Kidney capillary endothelial cell (primary cell): ENCODE measurements around the gene PNKD.

ENCODE experiments used
- DNase-seq: peaks from one replicate; pipeline ENCODE4 v3.0.0-alpha.2; 2018; ENCODE audit warnings: low spot score

Gene PNKD

DNA sequence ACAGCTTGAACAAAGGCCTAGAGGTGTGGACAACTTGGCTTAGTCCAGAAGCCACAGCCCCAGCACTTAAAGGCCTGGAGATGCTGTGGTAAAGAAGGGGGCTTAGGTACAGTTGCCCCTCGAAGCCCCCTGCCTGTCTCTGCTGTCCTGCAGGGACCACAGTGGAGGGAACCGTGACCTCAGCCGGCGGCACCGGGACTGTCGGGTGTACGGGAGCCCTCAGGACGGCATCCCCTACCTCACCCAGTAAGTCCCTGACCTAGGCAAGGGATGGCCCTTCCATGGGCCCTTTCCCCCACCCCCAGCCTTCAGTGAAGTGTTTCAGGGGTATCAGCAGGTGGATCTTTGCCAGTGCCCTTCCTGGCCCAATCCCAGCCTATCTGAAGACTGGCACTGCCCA is 71.1 kb downstream of the PNKD start:
- no peak for DNase-seq

DNA sequence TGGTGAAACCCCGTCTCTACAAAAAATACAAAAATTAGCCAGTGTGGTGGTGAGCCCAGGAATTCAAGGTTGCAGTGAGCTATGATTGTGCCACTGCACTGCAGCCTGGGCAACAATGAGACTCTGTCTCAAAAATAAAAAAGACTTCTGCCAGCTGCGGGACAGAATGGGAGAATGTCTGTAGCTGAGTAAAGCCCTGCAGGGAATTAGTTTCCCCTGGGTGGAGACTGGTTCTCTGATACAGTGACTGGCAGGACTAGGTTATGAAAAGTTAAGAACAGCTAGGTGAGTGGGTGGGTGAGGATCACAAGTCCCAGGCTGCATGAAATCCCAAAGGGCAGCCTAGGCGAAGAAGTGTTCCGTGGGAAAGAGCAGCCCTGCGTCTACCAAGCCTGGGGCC is 72.5 kb downstream of the PNKD start:
- no peak for DNase-seq

DNA sequence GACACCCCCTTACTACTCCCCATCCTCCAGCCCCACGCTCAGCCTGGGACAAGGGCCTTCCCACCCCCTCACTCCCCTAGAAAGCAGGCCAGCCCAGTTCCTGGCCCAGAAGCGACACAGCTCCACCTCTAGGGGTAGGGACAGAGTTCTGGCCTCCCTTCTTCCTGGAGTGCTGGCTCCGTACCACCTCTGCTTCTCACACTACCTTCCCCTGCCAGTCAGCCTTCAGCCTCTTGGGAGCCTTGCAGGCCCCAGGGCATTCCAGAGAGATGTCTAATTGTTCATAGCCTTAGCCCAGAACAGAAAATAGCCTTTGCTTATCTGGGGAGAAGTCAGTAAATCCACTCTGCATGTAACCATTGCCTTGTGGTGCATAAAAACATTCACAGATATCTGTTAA is 73.3 kb downstream of the PNKD start:
- DNase-seq: no peak

DNA sequence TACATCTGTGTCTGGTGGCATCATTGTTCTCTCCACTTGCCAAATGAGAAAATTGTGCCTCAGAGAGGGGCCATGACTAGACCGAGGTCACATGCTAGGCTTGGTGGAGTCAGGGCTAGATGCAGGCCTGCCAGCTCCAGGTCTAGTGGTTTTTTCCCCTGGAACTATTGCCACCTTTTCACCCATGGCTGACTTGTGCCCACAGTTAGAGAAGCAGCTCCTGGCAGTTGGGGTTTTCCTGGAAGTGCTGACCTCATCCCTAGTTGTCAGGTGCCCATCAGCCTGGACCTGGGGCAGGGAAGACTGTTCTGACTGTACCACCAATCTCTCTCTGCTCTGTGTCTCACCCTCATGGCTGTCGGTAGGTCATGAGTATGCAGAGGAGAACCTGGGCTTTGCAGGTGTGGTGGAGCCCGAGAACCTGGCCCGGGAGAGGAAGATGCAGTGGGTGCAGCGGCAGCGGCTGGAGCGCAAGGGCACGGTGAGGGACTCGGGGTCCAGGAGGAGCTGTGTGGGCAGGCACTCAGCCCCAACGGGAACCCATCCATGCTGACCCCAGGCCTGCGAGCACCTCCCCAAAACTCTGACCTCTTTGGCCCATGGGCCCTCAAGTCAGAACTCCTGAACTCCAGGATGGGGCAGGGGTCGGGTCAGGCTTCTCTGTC is 73.9 kb downstream of the PNKD start:
- DNase-seq: no peak

DNA sequence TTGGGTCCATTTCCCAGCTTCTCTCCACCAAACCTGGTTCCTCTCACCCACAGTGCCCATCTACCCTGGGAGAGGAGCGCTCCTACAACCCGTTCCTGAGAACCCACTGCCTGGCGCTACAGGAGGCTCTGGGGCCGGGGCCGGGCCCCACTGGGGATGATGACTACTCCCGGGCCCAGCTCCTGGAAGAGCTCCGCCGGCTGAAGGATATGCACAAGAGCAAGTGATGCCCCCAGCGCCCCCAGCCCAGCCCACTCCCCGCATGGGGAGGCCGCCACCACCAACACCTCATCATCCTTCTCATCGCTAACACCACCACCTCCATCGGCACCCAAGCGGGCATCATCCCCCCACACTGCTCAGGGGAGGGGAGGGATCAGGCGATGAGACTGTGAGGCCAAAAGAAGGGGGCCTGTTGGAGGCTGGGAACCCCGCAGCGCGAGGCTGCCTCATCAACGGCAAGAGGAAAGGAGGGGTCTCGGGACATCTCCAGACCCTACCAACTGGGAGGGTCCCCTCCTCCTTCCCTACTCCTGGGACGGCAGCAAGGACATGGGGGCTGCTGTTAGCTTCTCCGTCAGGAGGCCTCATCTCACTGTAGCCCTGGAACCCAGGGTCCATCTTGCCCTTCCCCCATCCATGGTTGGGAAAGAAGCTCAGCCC is 74.6 kb downstream of the PNKD start:
- DNase-seq: no peak

DNA sequence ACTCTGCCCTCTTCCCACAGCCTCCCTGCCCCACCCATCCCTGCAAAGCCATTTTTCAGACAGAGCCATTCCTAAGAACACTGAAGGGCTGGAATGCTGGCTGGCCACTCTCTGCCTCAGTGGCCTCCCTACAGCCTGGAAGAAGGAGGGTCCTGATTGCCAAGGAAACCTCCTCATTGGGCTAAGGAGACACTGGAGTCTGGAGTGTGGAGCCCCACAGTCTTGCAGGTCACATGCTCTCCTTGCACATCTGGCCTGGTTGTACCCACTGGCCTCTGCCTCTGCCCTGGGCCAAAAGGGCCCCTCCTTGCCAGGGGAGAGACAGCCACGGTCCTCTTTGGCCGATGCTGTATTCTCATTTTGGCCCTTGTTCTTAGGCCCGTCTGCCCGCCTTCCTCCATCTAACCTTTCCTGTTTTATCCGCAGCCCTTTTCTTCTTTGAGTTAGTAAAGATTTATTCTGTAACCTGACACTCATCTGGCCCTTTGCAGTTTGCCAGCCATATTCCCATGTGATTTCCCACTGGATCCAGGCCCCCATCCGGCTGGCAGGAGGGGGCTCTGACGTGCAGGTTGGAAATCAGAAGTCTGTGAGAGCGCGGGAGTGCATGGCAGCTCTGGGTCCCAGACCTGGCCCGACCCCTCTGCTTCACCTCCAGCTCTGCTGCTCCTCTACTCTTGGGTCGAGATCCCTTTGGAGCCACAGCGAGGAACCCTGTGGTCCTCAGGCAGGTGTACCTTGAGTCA is 75.3 kb downstream of the PNKD start:
- DNase-seq: no peak

DNA sequence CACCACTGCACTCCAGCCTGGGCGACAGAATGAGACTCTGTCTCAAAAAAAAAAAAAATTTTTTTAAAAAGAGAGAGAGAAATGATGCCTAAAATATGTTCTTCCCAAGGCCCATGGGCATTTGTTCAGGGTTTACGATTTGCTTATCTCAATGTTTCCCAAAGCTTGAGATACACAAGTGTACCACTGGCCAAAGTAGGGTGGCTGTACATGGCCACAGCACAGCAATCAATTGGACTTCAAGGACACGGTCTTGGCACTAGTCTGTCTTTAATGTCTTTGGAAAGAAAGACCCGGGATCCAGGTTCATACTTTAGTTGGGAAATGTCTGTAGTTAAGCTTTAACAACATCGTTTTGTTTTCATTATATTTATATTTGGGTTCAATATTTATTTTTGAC is 76.9 kb downstream of the PNKD start:
- DNase-seq: no peak

DNA sequence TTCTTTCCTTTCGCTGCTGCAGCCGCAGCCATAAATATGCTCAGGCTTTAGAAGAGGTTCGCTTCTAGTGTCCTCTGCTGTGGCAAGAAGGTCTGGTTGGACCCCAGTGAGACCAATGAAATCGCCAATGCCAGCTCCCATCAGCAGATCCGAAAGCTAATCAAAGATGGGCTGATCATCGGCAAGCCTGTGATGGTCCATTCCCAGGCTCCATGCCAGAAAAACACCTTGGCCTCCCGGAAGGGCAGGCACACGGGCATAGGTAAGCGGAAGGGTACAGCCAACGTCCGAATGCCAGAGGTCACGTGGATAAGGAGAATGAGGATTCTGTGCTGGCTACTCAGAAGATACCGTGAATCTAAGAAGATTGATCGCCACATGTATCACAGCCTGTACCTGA is 83.7 kb downstream of the PNKD start:
- no peak for DNase-seq

DNA sequence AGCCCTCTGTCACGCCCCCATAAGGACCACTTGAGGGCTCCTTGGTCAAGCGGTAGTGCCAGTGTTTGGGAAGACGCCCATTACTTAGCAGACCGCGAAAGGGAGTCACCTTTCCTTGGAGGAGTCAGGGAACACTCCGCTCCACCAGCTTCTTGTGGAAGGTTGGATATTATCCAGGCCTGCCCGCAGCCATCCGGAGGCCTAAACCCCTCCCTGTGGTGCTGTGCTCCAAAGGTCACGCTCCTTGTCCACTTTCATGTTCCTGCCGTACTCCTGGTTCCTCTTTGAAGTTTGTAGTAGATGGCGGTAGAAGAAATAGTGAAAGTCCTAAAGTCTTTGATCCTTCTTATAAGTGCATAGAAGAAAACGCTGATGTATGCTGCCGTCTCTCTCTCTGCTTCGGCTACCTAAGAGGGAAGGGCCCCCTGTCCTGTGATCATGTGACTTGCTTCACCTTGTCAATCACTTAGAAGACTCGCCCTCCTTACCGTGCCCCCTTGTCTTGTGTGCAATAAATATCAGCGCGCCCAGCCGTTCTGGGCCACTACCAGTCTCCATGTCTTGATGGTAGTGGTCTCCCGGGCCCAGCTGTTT is 84.6 kb downstream of the PNKD start:
- DNase-seq: no peak

DNA sequence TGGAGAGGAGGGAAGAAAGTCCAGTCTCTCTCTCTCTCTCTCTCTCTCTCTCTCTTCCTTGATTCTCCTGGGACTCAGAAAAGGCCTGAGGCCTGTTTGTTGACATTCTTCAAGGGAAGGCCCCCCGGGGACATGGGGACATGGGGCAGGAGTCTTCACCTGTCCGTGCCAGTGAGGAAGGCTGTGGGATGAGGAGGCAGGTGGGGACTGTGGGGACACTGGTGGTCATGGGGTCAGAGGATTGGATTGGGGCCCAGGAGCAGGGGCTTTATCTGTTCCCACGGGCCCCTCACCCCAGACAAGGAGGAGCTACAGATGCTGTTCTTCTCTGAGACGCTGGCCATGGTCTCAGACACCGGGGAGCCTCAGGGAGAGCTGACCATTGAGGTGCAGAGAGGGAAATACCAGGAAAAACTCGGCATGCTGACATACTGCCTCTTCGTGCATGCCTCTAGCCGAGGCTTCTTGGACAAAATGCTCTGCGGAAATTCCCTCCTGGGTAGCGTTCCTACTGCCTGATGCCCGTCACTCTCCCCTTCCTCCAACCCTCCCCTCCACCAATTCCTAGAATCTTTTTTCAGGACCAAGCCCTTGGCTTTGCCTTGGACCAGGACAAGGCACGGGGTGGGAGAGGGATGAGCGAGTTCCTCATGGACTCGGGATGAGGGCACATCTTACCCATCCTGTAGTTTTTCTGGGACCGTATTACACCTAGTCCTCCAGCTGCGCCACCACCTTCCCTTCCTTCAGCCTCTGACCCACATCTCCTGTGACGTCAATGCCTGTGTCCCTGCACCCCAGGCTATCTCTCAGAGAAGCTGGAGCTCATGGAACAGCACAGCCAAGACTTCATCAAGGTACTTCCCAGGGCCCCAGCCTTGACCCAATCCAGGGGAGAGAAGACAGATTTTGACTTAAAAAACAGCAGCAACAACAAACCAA is 87.2 kb downstream of the PNKD start:
- no peak for DNase-seq

DNA sequence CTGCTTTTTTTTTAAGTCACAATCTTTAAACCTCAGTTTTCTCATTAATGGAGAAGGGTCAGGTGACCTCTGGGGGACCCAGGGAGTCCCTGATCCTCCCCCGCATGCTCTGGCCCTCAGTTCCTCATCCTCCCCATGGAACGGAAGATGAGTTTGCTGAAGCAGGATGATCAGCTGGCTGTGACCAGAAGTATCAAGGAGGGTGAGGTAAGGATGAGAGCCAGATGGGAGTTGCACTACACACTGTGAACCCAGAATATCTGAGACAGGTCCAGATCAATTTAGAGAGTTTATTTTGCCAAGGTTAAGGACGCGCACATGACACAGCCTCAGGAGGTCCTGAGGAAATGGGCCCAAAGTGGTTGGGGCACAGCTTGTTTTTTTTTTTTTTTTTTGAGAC is 90.1 kb downstream of the PNKD start:
- no peak for DNase-seq

DNA sequence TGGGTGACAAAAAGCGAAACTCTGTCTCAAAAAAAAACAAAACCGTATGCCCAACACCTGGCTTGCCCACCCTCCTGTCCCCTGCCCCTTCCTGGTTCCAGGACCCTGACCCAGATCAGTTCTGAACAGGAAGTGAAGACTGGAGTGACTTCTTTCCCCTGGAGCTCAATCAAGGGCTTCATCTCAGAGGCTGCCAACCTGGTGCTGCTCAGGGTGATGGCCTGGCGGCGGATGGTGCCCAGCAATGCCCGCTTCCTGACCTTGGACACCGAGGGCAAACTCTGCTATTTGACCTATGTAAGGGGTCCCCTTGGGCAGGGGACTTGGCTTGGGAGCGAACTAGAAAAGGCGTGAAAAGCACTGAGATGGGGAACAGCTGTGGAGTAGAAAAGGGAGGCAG is 92.3 kb downstream of the PNKD start:
- DNase-seq: no peak

DNA sequence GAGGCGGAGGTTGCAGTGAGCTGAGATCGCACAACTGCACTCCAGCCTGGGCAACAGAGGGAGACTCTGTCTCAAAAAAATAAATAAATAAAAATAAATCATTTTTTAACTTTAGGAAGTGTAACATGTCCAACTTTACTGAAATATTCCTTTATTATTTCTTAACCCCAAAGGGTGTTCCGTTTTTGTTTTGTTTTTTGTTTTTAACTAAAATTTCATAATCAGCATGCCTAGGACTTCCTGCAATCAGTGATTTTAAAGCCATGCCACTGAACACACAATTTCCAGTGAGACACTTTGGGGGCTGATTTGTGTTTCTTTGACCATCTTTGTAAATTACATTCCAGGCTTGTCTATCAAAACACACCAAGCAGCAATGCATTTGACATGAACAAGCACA is 93.4 kb downstream of the PNKD start:
- DNase-seq: no peak

DNA sequence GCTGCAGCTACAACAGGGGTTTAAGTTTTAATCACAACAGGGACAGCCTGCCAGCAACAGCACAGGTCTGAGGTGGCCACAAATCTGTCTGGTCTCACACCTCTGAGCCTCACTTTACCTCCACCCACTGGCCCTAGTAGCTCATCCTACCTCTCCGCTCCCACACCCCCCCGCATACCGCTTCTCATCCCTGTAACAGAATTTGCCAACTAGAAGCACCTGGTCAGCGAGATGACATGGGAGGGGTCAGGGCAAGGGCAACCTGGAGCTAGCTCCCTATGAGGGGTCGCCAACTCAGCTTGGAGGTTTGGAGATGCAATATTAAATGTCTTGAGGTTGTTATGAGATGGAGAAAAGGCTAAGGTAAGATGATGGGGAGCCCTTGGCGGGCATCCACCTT is 93.9 kb downstream of the PNKD start:
- DNase-seq: no peak

DNA sequence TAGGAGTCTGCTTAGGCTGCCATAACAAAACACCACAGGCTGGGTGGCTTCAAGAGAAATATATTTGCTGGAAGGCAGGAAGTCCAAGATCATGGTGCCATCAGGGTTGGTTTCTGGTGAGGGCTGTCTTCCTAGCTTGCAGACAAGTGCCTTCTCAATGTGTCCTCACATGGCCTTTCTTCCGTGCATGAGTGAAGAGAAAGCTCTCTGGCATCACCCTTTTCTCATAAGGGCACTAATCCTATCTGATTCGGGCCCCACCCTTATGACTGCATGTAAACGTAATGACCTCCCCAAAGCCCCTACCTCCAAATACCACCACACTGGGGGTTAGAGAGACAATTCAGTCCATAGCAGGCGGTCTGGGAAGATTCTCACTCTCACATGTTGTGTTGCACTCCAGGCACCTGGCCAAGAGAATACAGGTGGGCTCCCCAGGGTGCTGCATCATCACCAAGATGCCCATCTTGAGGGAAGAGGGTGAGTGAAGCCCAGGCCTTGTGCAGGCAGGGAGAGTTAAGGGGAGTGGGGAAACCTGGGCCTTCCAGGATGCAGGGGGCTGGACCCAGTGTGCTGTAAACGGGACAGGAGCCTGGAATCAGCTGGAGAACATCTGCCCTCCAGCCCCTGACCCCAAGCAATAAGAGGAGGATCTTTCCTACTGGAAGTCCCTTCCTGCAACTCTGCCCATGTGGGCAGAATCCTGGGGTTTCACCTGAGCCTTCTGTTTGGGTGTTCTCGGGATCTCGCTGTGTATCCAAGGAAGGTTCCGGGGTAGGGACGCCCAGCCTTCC is 96.5 kb downstream of the PNKD start:
- DNase-seq: no peak

DNA sequence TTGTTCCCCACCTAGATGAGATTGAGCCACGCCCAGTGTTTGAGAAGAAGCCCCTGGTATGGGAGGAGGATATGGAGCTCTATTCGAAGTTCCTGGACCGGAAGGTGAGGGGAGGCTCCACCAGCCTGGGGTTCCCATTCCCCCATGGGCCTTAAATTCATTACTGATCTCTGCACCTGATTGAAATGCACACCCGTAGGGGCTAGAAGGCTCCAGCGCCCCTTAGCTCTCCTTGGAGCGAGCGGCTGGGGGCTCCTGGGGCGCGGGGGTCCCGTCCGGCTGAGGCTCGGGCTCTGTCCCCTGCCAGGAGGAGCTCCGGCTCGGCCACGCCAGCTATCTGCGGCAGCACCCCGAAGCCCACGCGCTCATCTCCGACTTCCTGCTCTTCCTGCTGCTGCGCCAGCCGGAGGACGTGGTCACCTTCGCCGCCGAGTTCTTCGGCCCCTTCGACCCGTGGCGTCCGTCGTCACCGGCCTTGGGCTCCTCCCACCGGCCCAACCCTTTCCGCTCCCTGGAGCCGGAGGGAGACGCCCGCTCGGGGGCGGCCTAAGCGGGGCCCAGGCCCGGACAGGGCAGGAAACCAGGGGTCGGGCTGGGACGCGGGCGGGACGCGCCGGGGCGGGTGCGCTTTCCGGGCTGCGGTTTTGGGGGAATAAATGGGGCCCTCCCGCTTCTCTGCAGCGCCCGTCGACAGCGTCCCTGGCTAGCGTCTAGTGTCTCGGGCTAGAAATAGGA is 97.3 kb downstream of the PNKD start:
- peak; percentile 56 for DNase-seq

DNA sequence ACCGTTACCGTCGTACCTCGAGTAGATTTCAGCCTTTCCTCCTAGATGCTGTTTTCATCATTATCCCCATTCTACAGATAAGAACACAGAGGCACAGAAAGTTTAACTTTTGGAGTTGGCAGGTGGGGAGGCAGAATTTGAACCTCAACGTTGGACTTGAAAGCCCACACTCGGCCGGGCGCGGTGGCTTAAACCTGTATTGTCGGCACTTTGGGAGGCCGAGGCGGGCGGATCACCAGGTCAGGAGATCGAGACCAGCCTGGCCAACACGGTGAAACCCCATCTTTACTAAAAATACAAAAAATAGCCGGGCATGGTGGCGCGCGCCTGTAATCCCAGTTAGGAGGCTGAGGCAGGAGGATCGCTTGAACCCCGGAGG is 97.8 kb downstream of the PNKD start:
- DNase-seq: no peak

DNA sequence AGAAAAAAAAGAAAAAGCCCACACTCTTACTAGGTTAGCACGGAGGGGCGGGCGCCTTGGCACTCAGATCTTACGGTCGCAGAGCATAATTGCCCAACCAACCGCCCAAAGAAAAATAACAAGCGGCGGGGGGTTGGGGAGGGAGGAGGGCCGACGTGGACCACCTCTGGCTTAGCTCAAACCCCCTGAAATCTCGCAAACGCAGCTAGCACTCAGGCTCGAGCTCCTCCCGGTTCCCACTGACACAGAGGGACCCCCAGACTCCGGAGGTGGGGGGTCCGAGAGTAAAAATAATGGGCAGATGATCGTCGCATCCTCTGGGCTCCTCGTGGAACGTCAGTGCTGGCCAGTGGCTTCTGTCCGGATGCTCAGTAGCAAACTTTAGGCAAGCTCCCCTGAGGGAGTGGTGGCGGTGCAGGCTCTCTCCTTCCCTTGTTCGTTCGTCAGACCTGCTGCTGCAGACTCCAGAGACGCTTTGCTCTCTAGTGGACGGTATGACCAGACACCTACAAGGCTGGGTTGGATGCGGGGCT is 98.4 kb downstream of the PNKD start:
- DNase-seq: no peak

DNA sequence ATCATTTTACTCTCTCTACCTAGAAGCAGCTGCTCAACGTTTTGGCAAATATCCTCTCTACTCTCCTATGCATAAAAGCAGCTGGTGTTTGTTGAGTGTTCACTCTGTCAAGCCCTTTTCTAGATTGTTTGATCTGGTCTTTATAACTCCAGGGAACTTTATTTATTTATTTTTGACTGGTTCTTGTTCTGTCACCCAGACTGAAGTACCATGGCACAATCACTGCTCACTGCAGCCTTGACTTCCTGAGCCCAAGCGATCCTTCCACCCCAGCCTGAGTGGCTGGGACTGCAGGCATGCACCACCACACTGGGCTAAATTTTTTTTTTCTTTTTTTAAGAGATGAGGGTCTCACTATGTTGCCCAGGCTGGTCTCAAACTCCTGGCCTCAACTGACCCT is 99.0 kb downstream of the PNKD start:
- no peak for DNase-seq

DNA sequence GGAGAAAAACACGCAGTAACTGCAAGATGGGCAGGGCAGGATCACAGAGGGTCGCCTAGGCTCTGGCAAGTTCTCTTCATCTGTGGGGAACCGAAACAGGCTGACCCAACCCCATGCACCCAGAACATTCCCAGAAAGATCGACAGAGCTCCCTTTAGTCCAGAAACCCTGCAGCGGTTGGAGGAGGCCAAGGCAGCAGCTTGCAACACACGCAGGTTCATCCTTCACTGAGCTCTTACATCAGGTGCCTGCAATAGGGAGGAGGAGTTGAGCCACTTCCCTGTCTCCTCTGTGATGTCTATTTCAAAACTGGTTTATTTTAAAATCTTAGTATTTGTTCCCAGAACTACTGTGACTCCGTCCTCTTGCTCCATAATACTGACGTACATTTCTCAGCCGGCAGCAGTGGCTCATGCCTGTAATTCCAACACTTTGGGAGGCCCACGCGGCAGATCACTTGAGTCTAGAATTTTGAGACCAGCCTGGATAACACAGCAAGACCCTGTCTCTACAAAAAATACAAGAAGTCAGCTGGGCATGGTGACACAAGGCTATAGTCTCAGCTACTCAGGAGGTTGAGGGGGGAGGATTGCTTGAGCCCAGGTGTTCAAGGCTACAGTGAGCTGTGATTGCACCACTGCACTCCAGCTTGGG is 100.2 kb downstream of the PNKD start:
- no peak for DNase-seq
